ENCODE data around the gene CDH6. TPM values are rescaled to one million over a fixed set of nuclear protein-coding genes. Genes with fewer than 3 reads are reported as not detected.

Gene CDH6
- total and polyA plus RNA-seq, 2 donors (not counting 1 experiment from before 2014, with no cell fraction given): not detected

DNA sequence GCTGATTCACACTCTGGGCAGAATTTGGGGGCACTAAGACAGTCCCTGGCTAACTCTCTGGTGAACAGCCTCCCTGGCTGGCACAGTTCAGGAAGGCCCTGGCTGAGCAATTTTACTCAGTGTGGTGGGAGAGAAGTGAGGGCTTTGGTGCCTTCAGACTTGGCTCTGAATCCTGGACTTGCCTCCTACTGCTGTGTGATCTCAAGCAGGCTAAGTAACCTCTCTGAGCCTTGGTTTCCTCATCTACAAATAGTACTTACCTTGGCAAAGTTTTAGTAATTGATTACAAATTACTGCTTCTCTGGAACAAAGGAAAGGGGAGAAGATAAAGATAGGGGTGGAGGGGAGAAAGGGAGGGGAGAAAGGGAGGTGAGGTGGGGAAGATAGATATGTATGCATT lies 184.7 kb downstream of the CDH6 start:
- CTCF ChIA-PET: no interaction called here

More for the DNA sequence above, 184.7 kb downstream of the CDH6 start:
- Mint-ChIP-seq H3K4me1 (no peaks in the 10 kb centered on the region), H3K9me3 (ENCODE audit: insufficient read depth) (no peaks in the 10 kb centered on the region), H3K4me3 (no peak overlapping the region), H3K27me3 (peaks cover 7% of the 10 kb centered on the region), H3K27ac (no peak overlapping the region)
- TF ChIP-seq, protein P1, sequence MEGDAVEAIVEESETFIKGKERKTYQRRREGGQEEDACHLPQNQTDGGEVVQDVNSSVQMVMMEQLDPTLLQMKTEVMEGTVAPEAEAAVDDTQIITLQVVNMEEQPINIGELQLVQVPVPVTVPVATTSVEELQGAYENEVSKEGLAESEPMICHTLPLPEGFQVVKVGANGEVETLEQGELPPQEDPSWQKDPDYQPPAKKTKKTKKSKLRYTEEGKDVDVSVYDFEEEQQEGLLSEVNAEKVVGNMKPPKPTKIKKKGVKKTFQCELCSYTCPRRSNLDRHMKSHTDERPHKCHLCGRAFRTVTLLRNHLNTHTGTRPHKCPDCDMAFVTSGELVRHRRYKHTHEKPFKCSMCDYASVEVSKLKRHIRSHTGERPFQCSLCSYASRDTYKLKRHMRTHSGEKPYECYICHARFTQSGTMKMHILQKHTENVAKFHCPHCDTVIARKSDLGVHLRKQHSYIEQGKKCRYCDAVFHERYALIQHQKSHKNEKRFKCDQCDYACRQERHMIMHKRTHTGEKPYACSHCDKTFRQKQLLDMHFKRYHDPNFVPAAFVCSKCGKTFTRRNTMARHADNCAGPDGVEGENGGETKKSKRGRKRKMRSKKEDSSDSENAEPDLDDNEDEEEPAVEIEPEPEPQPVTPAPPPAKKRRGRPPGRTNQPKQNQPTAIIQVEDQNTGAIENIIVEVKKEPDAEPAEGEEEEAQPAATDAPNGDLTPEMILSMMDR (IDR thresholded peaks at IDR 0.05): no peak
- no peak for TF ChIP-seq EZH2 (IDR thresholded peaks at IDR 0.05; ENCODE audit: borderline replicate concordance, insufficient read depth, low read depth, low read length, poor library complexity, severe bottlenecking)
- no peaks in the 10 kb centered on the region for H3K9me3 ChIP-seq (ENCODE audit: control extremely low read depth in 1 of 3, control insufficient read depth in 2 of 3, insufficient read depth in 1 of 3, low read length in 2 of 3)
- H3K9ac ChIP-seq (ENCODE audit: low read length): no peak overlapping the region
- H3K79me2 ChIP-seq (ENCODE audit: control insufficient read depth, insufficient read depth, low read length): no peaks in the 10 kb centered on the region
- POLR2A ChIA-PET: no interaction called here
- H4K20me1 ChIP-seq (ENCODE audit: control insufficient read depth, insufficient read depth, low read length, poor library complexity, severe bottlenecking): no peaks in the 10 kb centered on the region
- ATAC-seq (ENCODE audit: low read depth) (no peak), DNase-seq (no peak)
- H3K27me3 ChIP-seq (replicated peaks in 1 of 4; ENCODE audit: control extremely low read depth in 1 of 4, control insufficient read depth in 3 of 4, insufficient read depth in 4 of 4, low read length in 3 of 4): peaks cover 0 to 2% (median 0%) of the 10 kb centered on the region in 4 experiments
- intact Hi-C loops (cut with micrococcal nuclease): no loop called here
- H3K27ac ChIP-seq (ENCODE audit: low read length in 2 of 2): no peak overlapping the region
- no peaks in the 10 kb centered on the region for H3K36me3 ChIP-seq (replicated peaks in 1 of 2; ENCODE audit: control extremely low read depth in 1 of 2, control insufficient read depth in 1 of 2, extremely low read depth in 1 of 2, insufficient read depth in 2 of 2, low read length in 1 of 2)
- H3K4me1 ChIP-seq (ENCODE audit: control insufficient read depth in 2 of 2, insufficient read depth in 2 of 2, low read length in 2 of 2): no peaks in the 10 kb centered on the region
- no peak overlapping the region for H2AFZ ChIP-seq (ENCODE audit: insufficient read depth, low read depth, low read length, poor library complexity, severe bottlenecking)
- H3K4me3 ChIP-seq (ENCODE audit: control extremely low read depth in 1 of 5, extremely low read depth in 1 of 5, insufficient read depth in 1 of 5, low read depth in 2 of 5, low read length in 4 of 5): no peak overlapping the region
- no peak overlapping the region for H3K4me2 ChIP-seq (replicated peaks; ENCODE audit: low read depth, low read length, poor library complexity, severe bottlenecking)

Measured in B cell (primary cell).